ENCODE measurements around the gene LRIT2. TPM values are rescaled to one million over a fixed set of nuclear protein-coding genes. Genes with fewer than 3 reads are reported as not detected.

The LRIT2 gene
- total and polyA plus RNA-seq, 2 experiments from 2014 or later: not detected

DNA sequence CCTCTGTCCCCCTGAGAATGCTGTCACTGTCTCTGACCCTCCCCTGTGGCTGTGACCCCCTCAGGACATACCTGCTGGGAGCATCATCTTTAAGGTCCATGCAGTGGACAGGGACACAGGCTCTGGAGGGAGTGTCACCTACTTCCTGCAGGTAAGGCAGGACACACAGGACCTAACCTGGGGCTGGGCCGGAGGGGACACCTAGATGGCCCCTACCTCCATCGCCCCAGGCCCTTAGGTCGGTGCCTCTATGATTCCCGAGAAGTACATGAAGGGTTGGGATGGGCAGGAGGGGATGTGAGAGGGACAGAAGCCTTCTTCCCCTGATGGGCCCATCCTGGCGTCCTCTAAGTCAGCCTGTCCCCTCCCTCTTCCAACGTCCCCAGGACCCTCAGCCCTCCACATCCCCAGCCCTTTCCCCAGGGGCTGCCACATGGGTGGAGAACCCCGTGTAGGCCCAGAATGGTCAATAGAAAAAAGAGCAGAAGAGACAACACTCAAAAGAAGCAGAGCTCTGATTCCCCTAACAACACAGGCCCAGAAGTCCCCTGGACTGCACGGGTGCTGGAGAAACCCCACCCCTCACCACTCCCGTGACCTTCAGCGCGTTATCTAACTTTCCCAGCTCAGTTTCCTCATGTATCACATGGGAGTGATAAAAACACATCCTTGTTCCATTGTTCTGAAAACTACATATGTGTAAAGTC, 24.7 kb downstream of the LRIT2 start:
- 82% methylated on average over 11 of the region's 11 CpGs for WGBS (ENCODE audit: low lambda C conversion rate, missing lambda C conversion rate)
- Histone ChIP-seq H3K4me2 (no peak overlapping the region), H4K20me1 (ENCODE audit: insufficient read depth, poor library complexity, severe bottlenecking) (no peaks in the 10 kb centered on the region), H3K36me3 (replicated peaks; ENCODE audit: insufficient read depth, low read depth) (no peaks in the 10 kb centered on the region), H3K27me3 (peaks cover 25% of the 10 kb centered on the region), H3K9me3 (ENCODE audit: low read depth) (no peaks in the 10 kb centered on the region), H3K4me1 (ENCODE audit: insufficient read depth) (no peaks in the 10 kb centered on the region), H3K27ac (no peak overlapping the region), H3K79me2 (no peaks in the 10 kb centered on the region), H3K9me2 (replicated peaks; ENCODE audit: insufficient read depth) (no peaks in the 10 kb centered on the region), H3K4me3 (no peak overlapping the region), H2AFZ (no peak overlapping the region)
- TF ChIP-seq, protein P1, sequence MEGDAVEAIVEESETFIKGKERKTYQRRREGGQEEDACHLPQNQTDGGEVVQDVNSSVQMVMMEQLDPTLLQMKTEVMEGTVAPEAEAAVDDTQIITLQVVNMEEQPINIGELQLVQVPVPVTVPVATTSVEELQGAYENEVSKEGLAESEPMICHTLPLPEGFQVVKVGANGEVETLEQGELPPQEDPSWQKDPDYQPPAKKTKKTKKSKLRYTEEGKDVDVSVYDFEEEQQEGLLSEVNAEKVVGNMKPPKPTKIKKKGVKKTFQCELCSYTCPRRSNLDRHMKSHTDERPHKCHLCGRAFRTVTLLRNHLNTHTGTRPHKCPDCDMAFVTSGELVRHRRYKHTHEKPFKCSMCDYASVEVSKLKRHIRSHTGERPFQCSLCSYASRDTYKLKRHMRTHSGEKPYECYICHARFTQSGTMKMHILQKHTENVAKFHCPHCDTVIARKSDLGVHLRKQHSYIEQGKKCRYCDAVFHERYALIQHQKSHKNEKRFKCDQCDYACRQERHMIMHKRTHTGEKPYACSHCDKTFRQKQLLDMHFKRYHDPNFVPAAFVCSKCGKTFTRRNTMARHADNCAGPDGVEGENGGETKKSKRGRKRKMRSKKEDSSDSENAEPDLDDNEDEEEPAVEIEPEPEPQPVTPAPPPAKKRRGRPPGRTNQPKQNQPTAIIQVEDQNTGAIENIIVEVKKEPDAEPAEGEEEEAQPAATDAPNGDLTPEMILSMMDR (IDR thresholded peaks at IDR 0.05; ENCODE audit: poor library complexity): no peak
- TF ChIP-seq EZH2phosphoT487 (IDR thresholded peaks at IDR 0.05; ENCODE audit: low read depth, severe bottlenecking, unreplicated experiment): no peak
- no peak for TF ChIP-seq EZH2 (IDR thresholded peaks at IDR 0.05; ENCODE audit: borderline replicate concordance)
- no peak for DNase-seq (ENCODE audit: low spot score)

DNA sequence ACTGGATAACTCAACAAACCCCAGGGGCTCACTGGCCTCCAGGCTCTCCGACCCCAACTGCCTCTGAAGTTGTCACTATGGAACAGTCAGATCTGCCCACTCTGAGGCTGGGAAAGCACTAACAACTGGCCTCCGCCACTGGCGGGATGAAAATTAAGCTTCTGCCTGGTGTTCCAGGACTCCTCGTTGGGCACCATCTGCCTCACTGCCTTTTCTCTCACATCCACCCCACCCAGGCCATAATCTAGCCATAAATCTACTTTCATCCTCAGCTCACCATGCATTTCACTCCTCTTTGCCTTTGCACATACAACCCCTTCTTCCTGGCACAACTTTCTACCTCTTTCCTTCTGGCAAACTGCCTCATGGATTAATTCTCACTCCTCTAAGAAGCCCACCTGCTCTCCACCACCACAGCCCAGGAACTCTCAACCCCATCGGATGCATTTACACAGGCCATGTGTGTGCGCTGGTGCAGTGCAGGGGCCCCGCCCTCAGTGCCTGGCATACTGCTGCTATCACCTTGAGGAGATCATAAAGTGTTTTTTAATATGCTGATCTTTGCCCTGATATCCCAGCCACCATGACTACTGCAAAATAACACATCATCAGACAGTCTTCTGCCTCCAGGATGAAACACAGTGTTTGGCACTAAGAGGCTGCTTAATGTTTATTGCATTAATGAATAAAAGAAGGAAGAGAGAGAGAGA, 27.0 kb downstream of the LRIT2 start:
- Histone ChIP-seq H4K20me1 (ENCODE audit: insufficient read depth, poor library complexity, severe bottlenecking) (no peaks in the 10 kb centered on the region), H3K4me3 (no peak overlapping the region), H3K9me3 (ENCODE audit: low read depth) (no peaks in the 10 kb centered on the region), H2AFZ (no peak overlapping the region), H3K4me2 (no peak overlapping the region), H3K4me1 (ENCODE audit: insufficient read depth) (no peaks in the 10 kb centered on the region), H3K27me3 (peaks cover 49% of the 10 kb centered on the region), H3K27ac (no peak overlapping the region), H3K36me3 (replicated peaks; ENCODE audit: insufficient read depth, low read depth) (no peaks in the 10 kb centered on the region), H3K79me2 (no peaks in the 10 kb centered on the region), H3K9me2 (replicated peaks; ENCODE audit: insufficient read depth) (no peaks in the 10 kb centered on the region)
- WGBS (ENCODE audit: low lambda C conversion rate, missing lambda C conversion rate): 87% methylated on average over 7 of the region's 7 CpGs
- TF ChIP-seq EZH2phosphoT487 (IDR thresholded peaks at IDR 0.05; ENCODE audit: low read depth, severe bottlenecking, unreplicated experiment) (no peak), EZH2 (IDR thresholded peaks at IDR 0.05; ENCODE audit: borderline replicate concordance) (no peak)
- TF ChIP-seq, protein P1 (IDR thresholded peaks at IDR 0.05; ENCODE audit: poor library complexity): no peak
- DNase-seq (ENCODE audit: low spot score): no peak

DNA sequence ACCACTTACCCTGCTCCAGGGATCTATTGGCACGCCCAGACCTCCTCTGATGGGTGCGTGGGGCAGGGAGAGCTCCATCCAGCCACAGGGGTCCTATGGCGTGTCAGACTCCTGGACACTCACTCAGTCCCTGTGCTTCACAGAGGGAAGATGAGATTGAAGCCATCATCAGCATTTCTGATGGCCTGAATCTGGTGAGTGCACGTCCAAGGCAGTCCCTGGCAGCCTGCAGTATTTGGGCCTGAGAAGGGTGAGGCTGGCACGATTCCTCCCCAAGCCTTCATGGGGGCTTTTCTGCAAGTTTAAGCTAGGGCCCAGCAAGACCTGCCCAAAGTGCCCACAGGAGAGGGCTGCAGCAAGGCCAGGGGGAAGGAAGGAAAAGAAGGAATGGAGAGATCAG, 27.7 kb downstream of the LRIT2 start:
- no peak overlapping the region for H3K4me3 ChIP-seq
- no peaks in the 10 kb centered on the region for H3K4me1 ChIP-seq (ENCODE audit: insufficient read depth)
- H3K9me3 ChIP-seq (ENCODE audit: low read depth): no peaks in the 10 kb centered on the region
- H4K20me1 ChIP-seq (ENCODE audit: insufficient read depth, poor library complexity, severe bottlenecking): no peaks in the 10 kb centered on the region
- no peaks in the 10 kb centered on the region for H3K79me2 ChIP-seq
- WGBS (ENCODE audit: low lambda C conversion rate, missing lambda C conversion rate): 91% methylated on average over 5 of the region's 5 CpGs
- no peaks in the 10 kb centered on the region for H3K9me2 ChIP-seq (replicated peaks; ENCODE audit: insufficient read depth)
- no peak overlapping the region for H2AFZ ChIP-seq
- no peak for DNase-seq (ENCODE audit: low spot score)
- peaks cover 56% of the 10 kb centered on the region for H3K27me3 ChIP-seq
- H3K4me2 ChIP-seq: no peak overlapping the region
- TF ChIP-seq EZH2 (IDR thresholded peaks at IDR 0.05; ENCODE audit: borderline replicate concordance) (no peak), EZH2phosphoT487 (IDR thresholded peaks at IDR 0.05; ENCODE audit: low read depth, severe bottlenecking, unreplicated experiment) (no peak)
- TF ChIP-seq, protein P1 (IDR thresholded peaks at IDR 0.05; ENCODE audit: poor library complexity): no peak
- no peak overlapping the region for H3K27ac ChIP-seq
- no peaks in the 10 kb centered on the region for H3K36me3 ChIP-seq (replicated peaks; ENCODE audit: insufficient read depth, low read depth)
